HCT116 (cell line): ENCODE measurements around the gene MINDY4.

ENCODE experiments used
- CTCF ChIP-seq, 3 experiments: fragments of 200-600 bp in 1 of 3; sonication (generic) in 1 of 3; IDR thresholded peaks in 2 of 3; conservative IDR thresholded peaks in 1 of 3; 2 replicates each; pipeline ENCODE4 v1.5.1; 2012 to 2017; ENCODE audit warnings: low read depth in 2 of 3, low read length in 2 of 3, antibody characterized with exemption in 1 of 3, borderline replicate concordance in 1 of 3, control low read depth in 1 of 3, mild to moderate bottlenecking in 1 of 3, mixed read lengths in 1 of 3, mixed run types in 1 of 3, moderate library complexity in 1 of 3; ENCODE audit not compliant: insufficient read depth in 1 of 3
- MAX ChIP-seq: IDR thresholded peaks from 2 replicates; pipeline ENCODE4 v1.6.1; 2012
- POLR2A ChIP-seq: IDR thresholded peaks from 2 replicates; pipeline ENCODE4 v1.7.0; 2011; ENCODE audit warnings: borderline replicate concordance; ENCODE audit not compliant: insufficient read depth, insufficient read length; ENCODE audit errors: extremely low read depth
- POLR2AphosphoS5 ChIP-seq: IDR thresholded peaks from 2 replicates; pipeline ENCODE4 v1.6.1; 2011; ENCODE audit warnings: mild to moderate bottlenecking, low read depth, low read length, moderate library complexity
- REST ChIP-seq: IDR thresholded peaks from 2 replicates; pipeline ENCODE4 v1.6.1; 2012; ENCODE audit warnings: low read depth

- TF ChIP-seq REST (no peak), CTCF (IDR thresholded peaks at IDR 0.05 in 2 of 3, conservative IDR thresholded peaks at IDR 0.05 in 1 of 3; ENCODE audit: borderline replicate concordance in 1 of 3, insufficient read depth in 1 of 3, low read depth in 2 of 3, low read length in 2 of 3) (no peak), POLR2A (no peak), MAX (no peak), POLR2AphosphoS5 (no peak)
Measured at GRCh38 chr7:30908681-30909080, 137.5 kb downstream of the MINDY4 start.
